Measurements from ENCODE around the gene CDKN2B-AS1. TPM values are rescaled to one million over a fixed set of nuclear protein-coding genes. Genes with fewer than 3 reads are reported as not detected.

CDKN2B-AS1 gene
- total RNA-seq, 2 donors from 2014 or later = not detected

DNA sequence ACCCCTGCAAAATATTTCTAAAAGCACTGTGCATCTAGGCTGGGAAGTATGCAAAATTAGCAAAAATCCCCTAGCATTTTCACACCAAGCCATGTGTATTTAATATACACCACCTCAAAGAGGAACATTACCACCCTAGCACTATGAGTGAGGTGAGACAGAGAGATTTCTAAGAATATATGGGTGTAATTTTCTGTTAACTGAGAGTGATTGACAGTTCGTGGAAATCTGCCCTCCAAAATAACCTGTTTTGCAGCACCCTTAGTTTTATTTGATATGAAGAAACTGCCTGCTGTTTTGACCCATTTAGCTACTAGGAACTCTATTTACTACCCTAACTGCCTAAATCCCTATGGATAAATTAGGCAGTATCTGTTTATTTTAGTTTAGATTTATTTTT is 78.8 kb downstream of the CDKN2B-AS1 start:
- Histone ChIP-seq H3K27ac (no peak overlapping the region), H3K36me3 (no peaks in the 10 kb centered on the region), H3K4me3 (no peak overlapping the region), H3K9me3 (no peaks in the 10 kb centered on the region), H3K27me3 (replicated peaks; ENCODE audit: insufficient read depth) (no peaks in the 10 kb centered on the region), H3K4me1 (ENCODE audit: control insufficient read depth in 1 of 2, low read depth in 2 of 2) (no peaks in the 10 kb centered on the region)
- TF ChIP-seq, protein P1, sequence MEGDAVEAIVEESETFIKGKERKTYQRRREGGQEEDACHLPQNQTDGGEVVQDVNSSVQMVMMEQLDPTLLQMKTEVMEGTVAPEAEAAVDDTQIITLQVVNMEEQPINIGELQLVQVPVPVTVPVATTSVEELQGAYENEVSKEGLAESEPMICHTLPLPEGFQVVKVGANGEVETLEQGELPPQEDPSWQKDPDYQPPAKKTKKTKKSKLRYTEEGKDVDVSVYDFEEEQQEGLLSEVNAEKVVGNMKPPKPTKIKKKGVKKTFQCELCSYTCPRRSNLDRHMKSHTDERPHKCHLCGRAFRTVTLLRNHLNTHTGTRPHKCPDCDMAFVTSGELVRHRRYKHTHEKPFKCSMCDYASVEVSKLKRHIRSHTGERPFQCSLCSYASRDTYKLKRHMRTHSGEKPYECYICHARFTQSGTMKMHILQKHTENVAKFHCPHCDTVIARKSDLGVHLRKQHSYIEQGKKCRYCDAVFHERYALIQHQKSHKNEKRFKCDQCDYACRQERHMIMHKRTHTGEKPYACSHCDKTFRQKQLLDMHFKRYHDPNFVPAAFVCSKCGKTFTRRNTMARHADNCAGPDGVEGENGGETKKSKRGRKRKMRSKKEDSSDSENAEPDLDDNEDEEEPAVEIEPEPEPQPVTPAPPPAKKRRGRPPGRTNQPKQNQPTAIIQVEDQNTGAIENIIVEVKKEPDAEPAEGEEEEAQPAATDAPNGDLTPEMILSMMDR (IDR thresholded peaks at IDR 0.05) = no peak
- ATAC-seq (ENCODE audit: insufficient number of reproducible peaks, low FRiP score, low read depth) = no peak
- DNase-seq (ENCODE audit: low spot score) = no peak

- DNase-seq (ENCODE audit: low spot score) (no peak), ATAC-seq (ENCODE audit: insufficient number of reproducible peaks, low FRiP score, low read depth) (no peak)
- peaks cover 0 to 6% of the 10 kb centered on the region in 2 donors for H3K4me1 ChIP-seq (ENCODE audit: control insufficient read depth in 1 of 2, low read depth in 2 of 2)
- H3K27ac ChIP-seq = no peak overlapping the region
- H3K4me3 ChIP-seq = no peak overlapping the region
- TF ChIP-seq, protein P1 (IDR thresholded peaks at IDR 0.05) = no peak
- H3K9me3 ChIP-seq = no peaks in the 10 kb centered on the region
- H3K27me3 ChIP-seq (replicated peaks; ENCODE audit: insufficient read depth) = no peaks in the 10 kb centered on the region
- no peaks in the 10 kb centered on the region for H3K36me3 ChIP-seq
Measured at GRCh38 chr9:22078081-22078480, 83.5 kb downstream of the CDKN2B-AS1 start.

GRCh38 chr9:22079873-22080341 is 85.3 kb downstream of the CDKN2B-AS1 start:
- H3K4me1 ChIP-seq (ENCODE audit: control insufficient read depth in 1 of 2, low read depth in 2 of 2) = peaks cover 0 to 12% of the 10 kb centered on the region in 2 donors
- no peak overlapping the region for H3K27ac ChIP-seq
- no peaks in the 10 kb centered on the region for H3K27me3 ChIP-seq (replicated peaks; ENCODE audit: insufficient read depth)
- TF ChIP-seq, protein P1 (IDR thresholded peaks at IDR 0.05) = no peak
- no peak for DNase-seq (ENCODE audit: low spot score)
- H3K4me3 ChIP-seq = no peak overlapping the region
- H3K36me3 ChIP-seq = no peaks in the 10 kb centered on the region
- H3K9me3 ChIP-seq = no peaks in the 10 kb centered on the region
- peak; percentile 28 for ATAC-seq (ENCODE audit: insufficient number of reproducible peaks, low FRiP score, low read depth)

- Histone ChIP-seq H3K27ac (no peak overlapping the region), H3K9me3 (no peaks in the 10 kb centered on the region), H3K27me3 (replicated peaks; ENCODE audit: insufficient read depth) (no peaks in the 10 kb centered on the region), H3K36me3 (no peaks in the 10 kb centered on the region), H3K4me3 (no peak overlapping the region), H3K4me1 (ENCODE audit: control insufficient read depth in 1 of 2, low read depth in 2 of 2) (peaks cover 0 to 14% of the 10 kb centered on the region in 2 donors)
- no peak for DNase-seq (ENCODE audit: low spot score)
- ATAC-seq (ENCODE audit: insufficient number of reproducible peaks, low FRiP score, low read depth) = no peak
- TF ChIP-seq, protein P1 (IDR thresholded peaks at IDR 0.05) = no peak
Measured at GRCh38 chr9:22084336-22085035, 89.9 kb downstream of the CDKN2B-AS1 start.

DNA sequence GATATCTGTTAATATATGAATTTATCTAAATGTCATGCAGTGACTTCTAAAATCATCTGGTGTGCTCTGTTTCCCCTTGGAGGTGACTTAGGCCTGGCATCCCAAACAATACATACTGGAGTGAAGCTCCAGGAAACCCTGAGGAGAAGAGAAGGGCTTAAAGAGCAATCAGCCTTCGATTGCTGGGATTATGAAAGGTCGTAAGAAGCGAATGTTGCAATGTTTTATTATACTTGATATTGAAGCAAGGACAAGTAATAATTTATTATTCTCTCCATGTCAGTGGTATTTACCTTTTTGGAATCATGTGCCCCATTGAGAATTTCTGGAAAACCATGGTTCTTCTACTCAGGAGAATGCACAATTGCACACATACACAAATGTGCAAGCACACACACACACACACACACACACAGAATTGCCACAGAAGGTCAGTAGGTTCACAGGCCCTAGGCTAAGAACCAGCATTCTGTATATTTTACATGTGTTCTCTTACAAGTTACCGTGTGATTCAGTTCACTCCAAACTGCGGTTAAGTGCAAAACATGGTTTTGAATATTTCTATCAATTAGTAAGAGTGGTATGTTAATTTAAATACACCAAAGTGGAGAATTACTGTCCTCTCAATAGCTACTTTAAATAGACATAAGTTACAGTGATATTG is 93.6 kb downstream of the CDKN2B-AS1 start:
- Histone ChIP-seq H3K4me3 (no peak overlapping the region), H3K27ac (no peak overlapping the region), H3K36me3 (no peaks in the 10 kb centered on the region), H3K4me1 (ENCODE audit: control insufficient read depth in 1 of 2, low read depth in 2 of 2) (peaks cover 0 to 7% of the 10 kb centered on the region in 2 donors), H3K27me3 (replicated peaks; ENCODE audit: insufficient read depth) (no peaks in the 10 kb centered on the region), H3K9me3 (no peaks in the 10 kb centered on the region)
- TF ChIP-seq, protein P1 (IDR thresholded peaks at IDR 0.05) = no peak
- no peak for DNase-seq (ENCODE audit: low spot score)
- ATAC-seq (ENCODE audit: insufficient number of reproducible peaks, low FRiP score, low read depth) = no peak

Measured in thoracic aorta (tissue), 2 donors.